Osteocyte (in vitro differentiated cells): ENCODE data around the gene TTC39A. TPM values are rescaled to one million over a fixed set of nuclear protein-coding genes. Genes with fewer than 3 reads are reported as not detected.

Experiments
- DNase-seq: peaks from one replicate; pipeline ENCODE4 v3.0.0; 2021; ENCODE audit warnings: mixed read lengths; ENCODE audit not compliant: unreplicated experiment; ENCODE audit errors: extremely low spot score
- H3K27ac Mint-ChIP-seq: one replicate; pipeline ENCODE4 v1.8.0; 2021; ENCODE audit warnings: mild to moderate bottlenecking, mixed read lengths; ENCODE audit not compliant: unreplicated experiment
- H3K27me3 Mint-ChIP-seq: one replicate; pipeline ENCODE4 v1.8.0; 2021; ENCODE audit warnings: mixed read lengths; ENCODE audit not compliant: unreplicated experiment
- H3K36me3 Mint-ChIP-seq: one replicate; pipeline ENCODE4 v1.8.0; 2021; ENCODE audit warnings: mixed read lengths; ENCODE audit not compliant: unreplicated experiment
- H3K4me1 Mint-ChIP-seq: one replicate; pipeline ENCODE4 v1.8.0; 2021; ENCODE audit warnings: mixed read lengths; ENCODE audit not compliant: unreplicated experiment
- H3K4me3 Mint-ChIP-seq: one replicate; pipeline ENCODE4 v1.8.0; 2021; ENCODE audit warnings: mild to moderate bottlenecking, moderate library complexity, mixed read lengths; ENCODE audit not compliant: unreplicated experiment
- H3K9me3 Mint-ChIP-seq: one replicate; pipeline ENCODE4 v1.8.0; 2021; ENCODE audit warnings: mixed read lengths; ENCODE audit not compliant: unreplicated experiment
- CTCF ChIP-seq: fragments of 200-600 bp; sonication (generic); IDR thresholded peaks from 2 replicates; pipeline ENCODE4 v1.5.0; 2021; ENCODE audit warnings: antibody characterized with exemption, mild to moderate bottlenecking, moderate library complexity
- total RNA-seq: library from RNA; stranded (reverse); gene quantifications from 2 replicates; pipeline ENCODE4 v1.2.1, GENCODE V29; 2021

Gene TTC39A
- total RNA-seq, 1 donor from 2014 or later = 1.3 TPM

DNA sequence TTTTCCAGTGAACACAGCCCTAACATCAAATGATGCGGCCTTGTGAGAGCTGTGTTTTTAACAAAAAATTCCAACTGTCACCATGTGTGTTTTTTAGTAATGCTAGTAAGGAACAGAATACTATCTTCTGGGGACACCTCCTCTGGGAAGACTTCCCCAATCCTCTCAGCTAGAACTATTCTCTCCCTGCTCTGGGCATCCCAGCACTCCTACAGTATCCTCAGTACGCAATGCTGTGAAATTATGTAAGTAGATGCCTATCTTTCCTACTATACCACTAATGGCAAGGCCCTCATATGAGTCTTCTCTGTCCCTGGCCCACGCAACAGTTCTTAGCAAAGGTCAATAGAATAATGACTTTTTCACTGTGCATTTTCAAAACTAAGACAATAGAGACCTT is 19.5 kb upstream of the TTC39A start:
- Mint-ChIP-seq H3K27ac (no peak overlapping the region), H3K4me3 (no peak overlapping the region), H3K4me1 (no peaks in the 10 kb centered on the region), H3K36me3 (peaks cover 4% of the 10 kb centered on the region), H3K9me3 (no peaks in the 10 kb centered on the region), H3K27me3 (no peaks in the 10 kb centered on the region)
- no peak for TF ChIP-seq CTCF
- no peak for DNase-seq

DNA sequence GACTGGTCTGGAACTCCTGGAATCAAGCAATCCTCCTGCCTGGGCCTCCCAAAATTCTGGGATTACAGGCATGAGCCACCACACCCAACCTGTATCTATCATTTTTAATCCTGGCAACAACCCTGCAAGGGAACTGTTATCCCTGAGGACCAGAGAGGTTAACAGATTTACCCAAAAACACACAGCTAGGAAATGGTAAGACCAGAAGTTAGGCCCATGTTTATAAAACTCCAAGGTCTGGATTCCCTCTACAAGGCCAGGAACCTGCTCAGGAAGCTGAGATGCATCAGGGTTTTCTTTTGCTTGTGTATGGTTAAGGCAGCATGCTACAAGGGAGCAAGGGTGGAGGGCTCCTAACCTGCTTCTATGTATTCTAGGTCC is 17.8 kb upstream of the TTC39A start:
- Mint-ChIP-seq H3K27ac (no peak overlapping the region), H3K4me1 (peaks cover 2% of the 10 kb centered on the region), H3K9me3 (no peaks in the 10 kb centered on the region), H3K27me3 (peaks cover 7% of the 10 kb centered on the region), H3K4me3 (no peak overlapping the region), H3K36me3 (no peaks in the 10 kb centered on the region)
- TF ChIP-seq CTCF = no peak
- DNase-seq = no peak

- TF ChIP-seq CTCF = no peak
- Mint-ChIP-seq H3K4me1 (peaks cover 2% of the 10 kb centered on the region), H3K27ac (no peak overlapping the region), H3K9me3 (no peaks in the 10 kb centered on the region), H3K27me3 (peaks cover 7% of the 10 kb centered on the region), H3K4me3 (no peak overlapping the region), H3K36me3 (no peaks in the 10 kb centered on the region)
- no peak for DNase-seq
Measured at GRCh38 chr1:51347398-51348146, 17.2 kb upstream of the TTC39A start.

GRCh38 chr1:51346086-51346942 is 16.0 kb upstream of the TTC39A start:
- DNase-seq = no peak
- no peak overlapping the region for H3K4me3 Mint-ChIP-seq
- H3K27ac Mint-ChIP-seq = no peak overlapping the region
- no peaks in the 10 kb centered on the region for H3K36me3 Mint-ChIP-seq
- peaks cover 2% of the 10 kb centered on the region for H3K4me1 Mint-ChIP-seq
- no peak for TF ChIP-seq CTCF
- H3K27me3 Mint-ChIP-seq = peaks cover 7% of the 10 kb centered on the region
- H3K9me3 Mint-ChIP-seq = no peaks in the 10 kb centered on the region

DNA sequence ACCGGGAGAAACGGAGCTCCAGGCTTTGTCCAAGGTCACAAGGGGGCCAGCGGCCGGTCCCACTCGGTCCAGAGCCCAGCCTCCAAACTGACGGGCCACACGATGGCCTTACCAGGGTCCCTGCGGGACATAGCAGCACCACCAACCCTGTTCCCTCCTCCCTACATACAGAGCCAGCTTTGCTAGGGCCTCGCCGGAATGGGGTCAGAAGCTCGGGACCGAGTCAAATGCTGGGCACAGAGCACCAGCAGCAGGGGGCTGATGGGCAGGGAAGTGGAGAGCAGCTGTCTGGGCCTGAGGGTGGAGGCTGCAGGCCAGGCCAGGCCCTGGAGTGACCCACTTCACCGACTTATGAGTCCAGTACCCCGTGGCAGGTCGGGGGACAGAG is 14.9 kb upstream of the TTC39A start:
- Mint-ChIP-seq H3K4me3 (no peak overlapping the region), H3K36me3 (no peaks in the 10 kb centered on the region), H3K4me1 (peaks cover 2% of the 10 kb centered on the region), H3K27ac (no peak overlapping the region), H3K27me3 (peaks cover 7% of the 10 kb centered on the region), H3K9me3 (no peaks in the 10 kb centered on the region)
- no peak for TF ChIP-seq CTCF
- no peak for DNase-seq
